Osteocyte (in vitro differentiated cells): Measurements from ENCODE around the gene DMXL1. TPM values are rescaled to one million over a fixed set of nuclear protein-coding genes. Genes with fewer than 3 reads are reported as not detected.

Experiments used
- DNase-seq: peaks from one replicate; pipeline ENCODE4 v3.0.0; 2021; ENCODE audit warnings: mixed read lengths; ENCODE audit not compliant: unreplicated experiment; ENCODE audit errors: extremely low spot score
- H3K27ac Mint-ChIP-seq: one replicate; pipeline ENCODE4 v1.8.0; 2021; ENCODE audit warnings: mild to moderate bottlenecking, mixed read lengths; ENCODE audit not compliant: unreplicated experiment
- H3K27me3 Mint-ChIP-seq: one replicate; pipeline ENCODE4 v1.8.0; 2021; ENCODE audit warnings: mixed read lengths; ENCODE audit not compliant: unreplicated experiment
- H3K36me3 Mint-ChIP-seq: one replicate; pipeline ENCODE4 v1.8.0; 2021; ENCODE audit warnings: mixed read lengths; ENCODE audit not compliant: unreplicated experiment
- H3K4me1 Mint-ChIP-seq: one replicate; pipeline ENCODE4 v1.8.0; 2021; ENCODE audit warnings: mixed read lengths; ENCODE audit not compliant: unreplicated experiment
- H3K4me3 Mint-ChIP-seq: one replicate; pipeline ENCODE4 v1.8.0; 2021; ENCODE audit warnings: mild to moderate bottlenecking, moderate library complexity, mixed read lengths; ENCODE audit not compliant: unreplicated experiment
- H3K9me3 Mint-ChIP-seq: one replicate; pipeline ENCODE4 v1.8.0; 2021; ENCODE audit warnings: mixed read lengths; ENCODE audit not compliant: unreplicated experiment
- total RNA-seq: library from RNA; stranded (reverse); gene quantifications from 2 replicates; pipeline ENCODE4 v1.2.1, GENCODE V29; 2021
- TF ChIP-seq, protein P1 (sequence below): fragments of 200-600 bp; sonication (generic); IDR thresholded peaks from 2 replicates; pipeline ENCODE4 v1.5.0; 2021; ENCODE audit warnings: antibody characterized with exemption, mild to moderate bottlenecking, moderate library complexity

The DMXL1 gene
- total RNA-seq, 1 donor from 2014 or later, result 38.2 TPM

DNA sequence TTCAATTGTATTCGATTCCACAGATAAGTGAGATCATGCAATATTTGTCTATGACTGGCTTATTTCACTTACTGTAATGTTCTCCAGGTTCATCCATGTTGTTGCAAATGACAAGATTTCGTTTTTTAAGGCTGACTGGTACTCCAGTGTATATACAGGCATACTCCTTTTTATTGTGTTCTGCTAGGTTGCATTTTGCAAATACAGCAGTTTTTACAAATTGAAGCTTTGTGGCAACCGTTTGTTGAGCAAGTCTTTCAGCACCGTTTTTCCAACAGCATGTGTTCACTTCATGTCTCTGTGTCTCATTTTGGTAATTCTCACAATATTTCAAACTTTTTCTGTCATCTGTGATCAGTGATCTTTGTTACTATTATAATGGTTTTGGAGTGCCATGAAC lies 82.7 kb downstream of the DMXL1 start:
- H3K27ac Mint-ChIP-seq, result no peak overlapping the region

DNA sequence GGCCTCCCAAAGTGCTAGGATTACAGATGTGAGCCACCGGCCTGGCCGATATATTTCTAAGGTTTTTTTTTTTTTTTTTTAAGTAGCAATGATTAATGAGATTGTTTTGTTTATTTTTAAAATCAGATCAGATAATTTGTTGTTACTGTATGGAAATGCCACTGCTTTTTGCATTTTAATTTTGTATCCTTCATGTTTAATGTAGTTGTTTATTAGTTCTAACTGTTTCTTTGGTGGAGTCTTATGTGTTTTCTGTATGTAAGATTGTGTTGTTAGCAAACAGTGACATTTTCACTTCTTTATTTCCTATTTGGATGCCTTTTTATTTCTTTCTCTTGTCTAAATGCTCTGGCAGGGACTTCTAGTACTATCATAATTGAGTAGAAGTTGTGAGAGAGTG lies 87.3 kb downstream of the DMXL1 start:
- TF ChIP-seq, protein P1, sequence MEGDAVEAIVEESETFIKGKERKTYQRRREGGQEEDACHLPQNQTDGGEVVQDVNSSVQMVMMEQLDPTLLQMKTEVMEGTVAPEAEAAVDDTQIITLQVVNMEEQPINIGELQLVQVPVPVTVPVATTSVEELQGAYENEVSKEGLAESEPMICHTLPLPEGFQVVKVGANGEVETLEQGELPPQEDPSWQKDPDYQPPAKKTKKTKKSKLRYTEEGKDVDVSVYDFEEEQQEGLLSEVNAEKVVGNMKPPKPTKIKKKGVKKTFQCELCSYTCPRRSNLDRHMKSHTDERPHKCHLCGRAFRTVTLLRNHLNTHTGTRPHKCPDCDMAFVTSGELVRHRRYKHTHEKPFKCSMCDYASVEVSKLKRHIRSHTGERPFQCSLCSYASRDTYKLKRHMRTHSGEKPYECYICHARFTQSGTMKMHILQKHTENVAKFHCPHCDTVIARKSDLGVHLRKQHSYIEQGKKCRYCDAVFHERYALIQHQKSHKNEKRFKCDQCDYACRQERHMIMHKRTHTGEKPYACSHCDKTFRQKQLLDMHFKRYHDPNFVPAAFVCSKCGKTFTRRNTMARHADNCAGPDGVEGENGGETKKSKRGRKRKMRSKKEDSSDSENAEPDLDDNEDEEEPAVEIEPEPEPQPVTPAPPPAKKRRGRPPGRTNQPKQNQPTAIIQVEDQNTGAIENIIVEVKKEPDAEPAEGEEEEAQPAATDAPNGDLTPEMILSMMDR, result no peak
- H3K36me3 Mint-ChIP-seq, result peaks cover 63% of the 10 kb centered on the region
- H3K4me3 Mint-ChIP-seq, result no peak overlapping the region
- H3K4me1 Mint-ChIP-seq, result no peaks in the 10 kb centered on the region
- H3K27me3 Mint-ChIP-seq, result no peaks in the 10 kb centered on the region
- DNase-seq, result no peak
- H3K9me3 Mint-ChIP-seq, result peaks cover 21% of the 10 kb centered on the region
- H3K27ac Mint-ChIP-seq, result no peak overlapping the region

More for the DNA sequence above, 82.7 kb downstream of the DMXL1 start:
- TF ChIP-seq, protein P1, result no peak
- Mint-ChIP-seq H3K4me3 (no peak overlapping the region), H3K27me3 (no peaks in the 10 kb centered on the region), H3K9me3 (peaks cover 20% of the 10 kb centered on the region), H3K4me1 (no peaks in the 10 kb centered on the region), H3K36me3 (peaks cover 65% of the 10 kb centered on the region)
- no peak for DNase-seq

DNA sequence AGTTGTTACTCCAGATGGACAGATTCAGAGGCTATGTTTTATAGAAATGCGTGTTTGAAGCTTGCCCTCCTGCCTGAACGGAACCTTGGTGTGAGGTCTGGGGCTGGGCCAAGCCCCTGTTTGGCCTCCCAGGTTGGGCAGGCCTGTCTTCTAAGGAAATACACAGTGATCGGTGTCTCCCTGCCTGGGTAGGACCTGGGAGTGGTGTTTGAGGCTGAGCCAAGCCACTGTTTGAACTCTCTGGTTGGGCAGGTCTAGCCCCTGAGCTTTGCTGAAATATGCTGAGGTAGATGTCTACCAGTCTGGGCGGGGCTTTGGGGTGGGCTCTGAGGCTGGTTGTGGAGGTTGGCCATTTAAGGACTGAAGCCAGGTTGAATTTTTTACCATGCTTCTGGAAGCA lies 90.5 kb downstream of the DMXL1 start:
- H3K27ac Mint-ChIP-seq, result no peak overlapping the region
- no peaks in the 10 kb centered on the region for H3K4me1 Mint-ChIP-seq
- peaks cover 16% of the 10 kb centered on the region for H3K9me3 Mint-ChIP-seq
- no peak for DNase-seq
- H3K4me3 Mint-ChIP-seq, result no peak overlapping the region
- TF ChIP-seq, protein P1, result no peak
- peaks cover 55% of the 10 kb centered on the region for H3K36me3 Mint-ChIP-seq
- H3K27me3 Mint-ChIP-seq, result no peaks in the 10 kb centered on the region

DNA sequence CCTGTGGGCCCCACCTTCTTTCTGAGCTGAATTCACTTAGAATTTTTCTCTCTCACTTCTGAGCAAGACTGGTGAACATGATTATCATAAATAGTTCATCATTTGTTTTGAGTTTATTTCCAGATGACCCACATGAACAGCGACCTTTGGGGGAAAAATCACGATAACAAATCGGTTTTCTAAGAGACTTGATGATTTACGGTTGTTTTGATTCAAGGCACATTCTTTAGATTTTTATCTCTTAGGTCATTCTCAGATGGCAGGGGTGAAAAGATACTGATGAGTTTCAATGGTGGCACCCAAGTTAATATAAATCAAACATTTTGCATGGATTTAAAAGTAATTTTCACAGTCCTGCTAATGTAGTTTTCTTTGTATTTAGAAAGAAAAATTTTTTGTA lies 95.1 kb downstream of the DMXL1 start:
- H3K9me3 Mint-ChIP-seq, result no peaks in the 10 kb centered on the region
- no peaks in the 10 kb centered on the region for H3K4me1 Mint-ChIP-seq
- no peak for DNase-seq
- no peak overlapping the region for H3K27ac Mint-ChIP-seq
- no peaks in the 10 kb centered on the region for H3K27me3 Mint-ChIP-seq
- H3K4me3 Mint-ChIP-seq, result no peak overlapping the region
- TF ChIP-seq, protein P1, result no peak
- H3K36me3 Mint-ChIP-seq, result peaks cover 36% of the 10 kb centered on the region

DNA sequence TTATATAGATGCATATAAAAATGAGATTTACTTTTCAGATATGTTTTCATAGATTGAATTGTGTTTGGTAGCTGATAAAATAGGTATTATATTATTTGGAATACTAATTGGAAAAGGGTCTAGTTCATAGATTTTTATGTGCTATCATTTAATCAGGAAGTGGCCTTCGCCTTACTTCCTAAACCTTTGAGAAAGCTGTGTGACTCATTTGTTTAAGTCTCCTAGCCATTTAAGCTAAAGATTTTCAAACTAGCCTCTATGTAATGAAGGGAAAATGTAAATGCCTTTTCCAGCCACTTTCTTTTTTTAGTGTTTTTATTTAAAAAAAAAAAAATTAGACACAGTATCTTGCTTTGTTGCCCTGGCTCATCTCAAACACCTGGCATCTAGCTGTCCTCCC lies 97.5 kb downstream of the DMXL1 start:
- H3K27me3 Mint-ChIP-seq, result no peaks in the 10 kb centered on the region
- H3K36me3 Mint-ChIP-seq, result peaks cover 33% of the 10 kb centered on the region
- H3K9me3 Mint-ChIP-seq, result no peaks in the 10 kb centered on the region
- TF ChIP-seq, protein P1, result no peak
- H3K4me3 Mint-ChIP-seq, result no peak overlapping the region
- H3K27ac Mint-ChIP-seq, result no peak overlapping the region
- DNase-seq, result no peak
- no peaks in the 10 kb centered on the region for H3K4me1 Mint-ChIP-seq
